K562 (cell line): Measurements from ENCODE around the gene CPED1. TPM values are rescaled to one million over a fixed set of nuclear protein-coding genes. Genes with fewer than 3 reads are reported as not detected.
A peak's percentile ranks its signal among the peaks of the same experiment; 100 is the strongest.

Experiments
- CXXC5 ChIP-seq: fragments of 250-450 bp; sonication (Bioruptor Pico); IDR thresholded peaks from 2 replicates; pipeline ENCODE4 v1.8.0; 2022; ENCODE audit warnings: inconsistent platforms, mild to moderate bottlenecking, moderate library complexity
- DMBX1 ChIP-seq: fragments of 250-450 bp; sonication (Bioruptor Pico); IDR thresholded peaks from 2 replicates; pipeline ENCODE4 v1.8.0; 2022; ENCODE audit warnings: inconsistent platforms, mild to moderate bottlenecking, moderate library complexity, borderline replicate concordance
- HDAC1 ChIP-seq, 2 experiments: fragments of 450-650 bp; IDR thresholded peaks; 2 replicates each; pipeline ENCODE4 v1.6.1; 2016 to 2017; ENCODE audit warnings: inconsistent platforms in 1 of 2, mild to moderate bottlenecking in 1 of 2, moderate library complexity in 1 of 2
- KAT8 ChIP-seq: fragments of 450-650 bp; IDR thresholded peaks from 2 replicates; pipeline ENCODE4 v1.6.1; 2016; ENCODE audit warnings: low read depth, mild to moderate bottlenecking
- MAZ ChIP-seq, 2 experiments: fragments of 450-650 bp in 1 of 2; sonication (generic) in 1 of 2; formaldehyde crosslinking; IDR thresholded peaks in 1 of 2; conservative IDR thresholded peaks in 1 of 2; 2 replicates each; pipeline versions ENCODE4 v1.4.0 to v1.5.0; 2020; ENCODE audit warnings: mild to moderate bottlenecking in 1 of 2, missing genetic modification reagents in 1 of 2
- MCM7 ChIP-seq, 2 experiments: fragments of 450-650 bp; IDR thresholded peaks; 2 replicates each; pipeline ENCODE4 v1.6.1; 2016 to 2018
- RBM34 ChIP-seq: fragments of 200-400 bp; formaldehyde crosslinking; IDR thresholded peaks from 2 replicates; pipeline ENCODE4 v1.6.1; 2018; ENCODE audit warnings: low read length, borderline replicate concordance; ENCODE audit not compliant: insufficient read depth
- TAF1 ChIP-seq: IDR thresholded peaks from 2 replicates; pipeline ENCODE4 v1.6.1; 2011; ENCODE audit warnings: mild to moderate bottlenecking, low read length, moderate library complexity; ENCODE audit not compliant: insufficient read depth, control insufficient read depth, severe bottlenecking; ENCODE audit errors: extremely low read depth
- UBTF ChIP-seq, 2 experiments: IDR thresholded peaks; 2 replicates each; pipeline ENCODE4 v1.6.1; 2012; ENCODE audit warnings: improper control_type of control experiment in 2 of 2, low read depth in 2 of 2, low read length in 2 of 2, borderline replicate concordance in 1 of 2
- ZNF551 ChIP-seq: fragments of 250-450 bp; sonication (Bioruptor Pico); IDR thresholded peaks from 2 replicates; pipeline ENCODE4 v1.5.0; 2021; ENCODE audit warnings: mild to moderate bottlenecking, moderate library complexity
- ZNF584 ChIP-seq: fragments of 200-800 bp; sonication (Bioruptor generic); IDR thresholded peaks from 2 replicates; pipeline ENCODE4 v1.6.1; 2016; ENCODE audit warnings: low read depth, mild to moderate bottlenecking, missing genetic modification characterization, missing compliant biosample characterization
- ZNF830 ChIP-seq: fragments of 250-450 bp; sonication (Bioruptor Pico); IDR thresholded peaks from 2 replicates; pipeline ENCODE4 v1.5.0; 2021; ENCODE audit warnings: mild to moderate bottlenecking
- ZSCAN32 ChIP-seq: fragments of 450-650 bp; formaldehyde crosslinking; IDR thresholded peaks from 2 replicates; pipeline ENCODE4 v1.4.0; 2020; ENCODE audit warnings: mild to moderate bottlenecking, moderate library complexity
- polyA plus RNA-seq, 8 experiments: library from polyadenylated mRNA; depleted of rRNA in 4 of 8; stranded (reverse) in 5 of 8; unstranded in 3 of 8; fragments of >200 nt; fragmentation: Nextera tagmentation in 2 of 8; fragmentation: Illumina TruSeq in 1 of 8; extraction: Ambion mirVana in 2 of 8; extraction: Trizol in 1 of 8; gene quantifications; 2 replicates each; pipeline versions ENCODE4 v1.2.1 to v1.2.3, GENCODE V29; 2011 to 2014; ENCODE audit warnings: inconsistent platforms in 1 of 8, missing spikeins in 1 of 8
- total RNA-seq, 7 experiments: library from RNA; depleted of rRNA in 6 of 7; stranded (reverse); fragments of >200 nt in 6 of 7; fragmentation: Illumina TruSeq in 2 of 7; extraction: Trizol in 2 of 7; gene quantifications; 2 replicates each; pipeline versions ENCODE4 v1.2.1 to v1.2.3, GENCODE V29; 2011 to 2021; ENCODE audit warnings: low replicate concordance in 1 of 7
- TF ChIP-seq, protein P1 (sequence below), 3 experiments: IDR thresholded peaks in 2 of 3; conservative IDR thresholded peaks in 1 of 3; 2 replicates each; pipeline ENCODE4 v1.5.1; 2011 to 2012; ENCODE audit warnings: low read length in 3 of 3, mild to moderate bottlenecking in 3 of 3, control low read depth in 2 of 3, improper control_type of control experiment in 1 of 3, inconsistent platforms in 1 of 3, low read depth in 1 of 3, mixed read lengths in 1 of 3, moderate library complexity in 1 of 3; ENCODE audit not compliant: insufficient read depth in 2 of 3
- TF ChIP-seq, protein P2 (sequence below), 2 experiments: fragments of 450-650 bp; conservative IDR thresholded peaks; 2 replicates each; pipeline ENCODE4 v1.6.1; 2017; ENCODE audit warnings: mild to moderate bottlenecking in 2 of 2, moderate library complexity in 2 of 2
- TF ChIP-seq, protein P3 (sequence below): fragments of 450-650 bp; formaldehyde crosslinking; IDR thresholded peaks from 2 replicates; pipeline ENCODE4 v1.4.0; 2022; ENCODE audit warnings: missing genetic modification characterization
- TF ChIP-seq, protein P4 (sequence below): fragments of 250-450 bp; sonication (Bioruptor Pico); IDR thresholded peaks from 2 replicates; pipeline ENCODE4 v1.8.0; 2022; ENCODE audit warnings: moderate library complexity, mild to moderate bottlenecking, inconsistent platforms

The CPED1 gene
- total and polyA plus RNA-seq, 9 of the 15 experiments (the other 6 are each of a cell fraction or from before 2014, with no cell fraction given) = 195 to 393 (median 290) TPM

GRCh38 chr7:120998996-120999565, 10.6 kb downstream of the CPED1 start (continued):
- TF ChIP-seq HDAC1 (IDR thresholded peaks at IDR 0.05) (no peak), MAZ (CRISPR knock-in tag; conservative IDR thresholded peaks at IDR 0.05 in 1 of 2, IDR thresholded peaks at IDR 0.05 in 1 of 2) (no peak), TAF1 (no peak), RBM34 (no peak), DMBX1 (CRISPR knock-in tag) (no peak), ZNF551 (CRISPR knock-in tag) (no peak), ZNF830 (CRISPR knock-in tag) (no peak), ZNF584 (no peak), CXXC5 (no peak), MCM7 (IDR thresholded peaks at IDR 0.05) (no peak), ZSCAN32 (CRISPR knock-in tag) (no peak), KAT8 (no peak), UBTF (IDR thresholded peaks at IDR 0.05; ENCODE audit: borderline replicate concordance in 1 of 2, low read depth in 2 of 2, low read length in 2 of 2) (no peak)
- TF ChIP-seq, protein P1, sequence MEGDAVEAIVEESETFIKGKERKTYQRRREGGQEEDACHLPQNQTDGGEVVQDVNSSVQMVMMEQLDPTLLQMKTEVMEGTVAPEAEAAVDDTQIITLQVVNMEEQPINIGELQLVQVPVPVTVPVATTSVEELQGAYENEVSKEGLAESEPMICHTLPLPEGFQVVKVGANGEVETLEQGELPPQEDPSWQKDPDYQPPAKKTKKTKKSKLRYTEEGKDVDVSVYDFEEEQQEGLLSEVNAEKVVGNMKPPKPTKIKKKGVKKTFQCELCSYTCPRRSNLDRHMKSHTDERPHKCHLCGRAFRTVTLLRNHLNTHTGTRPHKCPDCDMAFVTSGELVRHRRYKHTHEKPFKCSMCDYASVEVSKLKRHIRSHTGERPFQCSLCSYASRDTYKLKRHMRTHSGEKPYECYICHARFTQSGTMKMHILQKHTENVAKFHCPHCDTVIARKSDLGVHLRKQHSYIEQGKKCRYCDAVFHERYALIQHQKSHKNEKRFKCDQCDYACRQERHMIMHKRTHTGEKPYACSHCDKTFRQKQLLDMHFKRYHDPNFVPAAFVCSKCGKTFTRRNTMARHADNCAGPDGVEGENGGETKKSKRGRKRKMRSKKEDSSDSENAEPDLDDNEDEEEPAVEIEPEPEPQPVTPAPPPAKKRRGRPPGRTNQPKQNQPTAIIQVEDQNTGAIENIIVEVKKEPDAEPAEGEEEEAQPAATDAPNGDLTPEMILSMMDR (IDR thresholded peaks at IDR 0.05 in 2 of 3, conservative IDR thresholded peaks at IDR 0.05 in 1 of 3; ENCODE audit: insufficient read depth in 2 of 3, low read depth in 1 of 3, low read length in 3 of 3) = no peak
- TF ChIP-seq, protein P2, sequence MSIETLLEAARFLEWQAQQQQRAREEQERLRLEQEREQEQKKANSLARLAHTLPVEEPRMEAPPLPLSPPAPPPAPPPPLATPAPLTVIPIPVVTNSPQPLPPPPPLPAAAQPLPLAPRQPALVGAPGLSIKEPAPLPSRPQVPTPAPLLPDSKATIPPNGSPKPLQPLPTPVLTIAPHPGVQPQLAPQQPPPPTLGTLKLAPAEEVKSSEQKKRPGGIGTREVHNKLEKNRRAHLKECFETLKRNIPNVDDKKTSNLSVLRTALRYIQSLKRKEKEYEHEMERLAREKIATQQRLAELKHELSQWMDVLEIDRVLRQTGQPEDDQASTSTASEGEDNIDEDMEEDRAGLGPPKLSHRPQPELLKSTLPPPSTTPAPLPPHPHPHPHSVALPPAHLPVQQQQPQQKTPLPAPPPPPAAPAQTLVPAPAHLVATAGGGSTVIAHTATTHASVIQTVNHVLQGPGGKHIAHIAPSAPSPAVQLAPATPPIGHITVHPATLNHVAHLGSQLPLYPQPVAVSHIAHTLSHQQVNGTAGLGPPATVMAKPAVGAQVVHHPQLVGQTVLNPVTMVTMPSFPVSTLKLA (conservative IDR thresholded peaks at IDR 0.05) = 0 out of 4 replicates have a peak, but pooled peaks have one; percentile 15 to 16
- TF ChIP-seq, protein P3, sequence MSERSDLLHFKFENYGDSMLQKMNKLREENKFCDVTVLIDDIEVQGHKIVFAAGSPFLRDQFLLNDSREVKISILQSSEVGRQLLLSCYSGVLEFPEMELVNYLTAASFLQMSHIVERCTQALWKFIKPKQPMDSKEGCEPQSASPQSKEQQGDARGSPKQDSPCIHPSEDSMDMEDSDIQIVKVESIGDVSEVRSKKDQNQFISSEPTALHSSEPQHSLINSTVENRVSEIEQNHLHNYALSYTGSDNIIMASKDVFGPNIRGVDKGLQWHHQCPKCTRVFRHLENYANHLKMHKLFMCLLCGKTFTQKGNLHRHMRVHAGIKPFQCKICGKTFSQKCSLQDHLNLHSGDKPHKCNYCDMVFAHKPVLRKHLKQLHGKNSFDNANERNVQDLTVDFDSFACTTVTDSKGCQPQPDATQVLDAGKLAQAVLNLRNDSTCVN = no peak
- TF ChIP-seq, protein P4, sequence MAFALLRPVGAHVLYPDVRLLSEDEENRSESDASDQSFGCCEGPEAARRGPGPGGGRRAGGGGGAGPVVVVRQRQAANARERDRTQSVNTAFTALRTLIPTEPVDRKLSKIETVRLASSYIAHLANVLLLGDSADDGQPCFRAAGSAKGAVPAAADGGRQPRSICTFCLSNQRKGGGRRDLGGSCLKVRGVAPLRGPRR = no peak
